HG03139 (cell line): ENCODE measurements around the gene TAS2R50.

Experiments used
- ATAC-seq: cut with Tn5 transposase; IDR thresholded peaks from one replicate; pipeline ENCODE4 v1.9.1; 2021; ENCODE audit not compliant: unreplicated experiment

The TAS2R50 gene

DNA sequence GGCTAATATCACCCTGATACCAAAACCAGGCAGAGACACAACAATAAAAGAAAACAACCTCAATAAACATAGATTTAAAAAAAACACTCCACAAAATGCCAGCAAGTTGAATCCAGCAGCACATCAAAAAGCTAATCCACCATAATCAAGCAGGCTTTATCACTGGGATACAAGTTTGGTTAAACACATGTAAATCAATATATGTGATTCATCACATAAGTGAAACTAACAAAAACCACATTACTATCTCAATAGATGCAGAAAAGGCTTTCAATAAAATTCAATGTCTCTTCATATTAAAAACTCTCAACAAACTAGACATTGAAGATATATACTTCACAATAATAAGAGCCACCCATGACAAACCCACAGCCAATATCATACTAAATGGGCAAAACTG lies 30.6 kb downstream of the TAS2R50 start:
- no peak for ATAC-seq

DNA sequence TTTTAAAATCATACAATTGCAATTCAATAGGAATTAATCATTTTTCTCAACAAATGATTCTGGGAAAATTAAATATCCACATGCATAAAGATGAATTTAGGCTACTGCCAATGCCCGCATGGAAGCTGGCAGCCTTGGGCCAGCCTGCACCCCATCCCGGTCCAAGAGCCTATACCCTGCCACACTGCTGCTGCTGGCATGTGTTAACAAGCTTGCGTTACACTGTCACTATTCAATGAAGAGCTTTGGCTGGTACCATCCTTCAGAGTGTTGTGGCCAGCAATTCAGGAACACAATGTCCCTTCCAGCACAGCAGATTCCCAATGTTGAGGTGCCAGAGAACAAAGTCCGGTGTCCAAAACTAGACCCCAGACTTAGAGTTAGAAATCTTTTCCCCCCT lies 34.1 kb downstream of the TAS2R50 start:
- no peak for ATAC-seq

DNA sequence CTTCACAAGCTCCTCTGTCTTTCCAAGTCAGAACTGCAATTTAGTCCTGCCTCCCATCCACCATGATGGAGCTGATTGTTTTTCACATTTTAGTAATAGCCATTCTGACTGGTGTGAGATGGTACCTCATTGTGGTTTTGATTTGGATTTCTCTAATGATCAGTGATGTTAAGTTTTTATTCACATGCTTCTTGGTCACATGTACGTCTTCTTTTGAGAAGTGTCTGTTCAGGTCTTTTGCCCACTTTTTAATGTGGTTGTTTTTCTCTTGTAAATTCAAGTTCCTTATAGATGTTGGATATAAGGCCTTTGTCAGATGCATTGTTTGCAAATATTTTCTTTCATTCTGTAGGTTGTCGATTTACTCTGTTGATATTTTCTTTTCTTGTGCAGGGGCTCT lies 43.5 kb downstream of the TAS2R50 start:
- ATAC-seq: no peak

DNA sequence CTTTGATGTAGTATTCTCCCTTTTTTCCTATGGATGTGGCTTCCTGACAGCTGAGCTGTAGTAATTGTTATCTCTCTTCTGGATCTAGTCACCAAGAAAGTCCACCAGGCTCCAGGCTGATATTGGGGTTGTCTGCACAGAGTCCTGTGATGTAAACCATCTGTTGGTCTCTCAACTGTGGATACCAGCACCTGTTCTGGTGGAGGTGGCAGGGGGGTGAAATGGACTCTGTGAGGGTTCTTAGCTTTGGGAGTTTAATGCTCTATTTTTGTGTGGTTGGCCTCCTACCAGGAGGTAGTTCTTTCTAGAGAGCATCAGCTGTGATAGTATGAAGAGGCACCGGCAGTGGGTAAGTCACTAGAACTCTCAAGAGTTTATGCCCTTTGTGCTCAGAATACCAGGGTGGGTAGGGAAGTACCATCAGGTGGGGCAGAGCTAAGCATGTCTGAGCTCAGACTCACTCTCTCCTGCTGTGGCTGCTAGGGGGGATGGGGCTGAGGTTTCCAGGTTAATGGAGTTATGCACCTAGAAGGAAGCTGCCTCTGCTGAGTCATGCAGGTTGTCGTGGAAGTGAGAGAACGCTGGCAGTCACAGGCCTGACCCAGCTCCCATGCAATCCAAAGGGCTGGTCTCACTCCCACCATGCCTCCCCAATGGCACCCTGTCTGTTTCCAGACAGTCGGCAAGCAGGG lies 44.6 kb downstream of the TAS2R50 start:
- no peak for ATAC-seq

DNA sequence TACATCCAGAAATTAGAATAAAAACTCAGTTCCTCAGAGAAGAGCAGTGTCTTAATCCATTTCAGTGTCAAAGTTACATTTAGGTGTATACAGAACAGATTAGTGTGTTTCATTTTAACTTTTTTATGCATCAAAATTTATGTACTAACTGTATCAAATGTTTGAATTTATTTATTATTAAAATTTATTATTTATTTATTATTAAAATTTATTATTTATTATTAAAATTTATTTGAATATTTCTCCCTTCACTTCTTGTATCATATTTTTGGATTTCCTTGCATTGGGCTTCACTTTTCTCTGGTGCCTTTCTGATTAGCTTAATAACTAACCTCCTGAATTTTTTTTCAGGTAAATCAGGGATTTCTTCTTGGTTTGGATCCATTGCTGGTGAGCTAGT lies 45.3 kb downstream of the TAS2R50 start:
- ATAC-seq: no peak

DNA sequence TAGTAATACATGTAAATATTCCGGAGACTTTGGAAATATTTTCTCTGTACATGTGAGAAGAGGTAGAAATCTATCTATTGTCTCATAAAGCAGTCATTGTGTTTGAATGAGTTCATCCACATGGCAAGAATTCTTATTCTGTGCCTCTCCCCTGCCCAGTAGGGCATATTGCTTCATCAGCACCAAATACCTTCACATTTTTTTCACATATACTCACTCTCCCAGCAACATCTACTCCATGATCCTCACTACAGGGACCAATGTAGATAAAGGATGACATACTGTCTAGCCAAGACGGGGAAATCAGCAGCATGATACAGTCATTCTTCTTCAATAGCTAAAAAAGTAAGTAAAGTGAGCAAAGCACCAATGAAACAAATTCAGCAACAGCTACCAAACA lies 46.3 kb downstream of the TAS2R50 start:
- no peak for ATAC-seq

DNA sequence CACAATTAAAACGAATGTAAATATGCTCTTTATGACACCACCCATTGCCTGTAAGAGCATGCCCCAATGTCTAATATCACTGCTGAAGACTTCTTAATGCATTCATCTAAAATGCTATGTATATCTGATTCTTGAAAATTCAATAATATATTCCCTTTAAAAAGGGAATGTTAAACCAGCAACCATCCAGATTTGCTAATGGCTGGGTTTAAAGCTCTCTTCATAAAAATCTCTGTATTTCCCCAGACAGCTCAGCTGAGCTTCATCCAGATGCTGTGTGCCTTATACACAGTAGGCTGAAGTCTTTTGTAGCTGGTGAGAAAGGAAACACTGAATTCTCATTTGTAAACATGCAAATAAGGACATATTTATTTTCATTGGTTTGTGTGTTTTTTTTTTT lies 47.5 kb downstream of the TAS2R50 start, which contains the start of gene TAS2R14:
Gene TAS2R14, minus strand, starts transcription at position 101 of the 400 bp plus-strand sequence. Its CDS starts 56 bp downstream, at position 45.
- no peak for ATAC-seq

DNA sequence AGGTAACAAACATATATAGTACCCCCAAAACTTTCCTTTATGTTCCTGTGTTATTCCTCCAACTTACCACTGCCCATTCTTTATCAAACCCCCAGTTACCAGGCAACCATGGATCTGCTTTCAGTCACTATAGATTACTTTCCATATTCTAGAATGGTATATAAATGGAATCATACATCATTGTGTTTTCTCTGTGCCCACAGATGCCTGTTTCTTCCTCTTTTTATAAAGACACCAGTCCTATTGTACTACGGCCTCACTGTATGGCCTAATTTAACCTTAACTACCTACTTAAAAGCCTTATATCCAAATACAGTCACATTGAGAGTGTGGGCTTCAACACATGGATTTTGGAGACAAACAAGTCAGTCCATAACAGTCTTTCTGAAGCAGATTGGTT lies 50.2 kb downstream of the TAS2R50 start:
- no peak for ATAC-seq
